HG03103 (cell line): ENCODE results near the gene CLDN22.

Source experiments
- ATAC-seq: cut with Tn5 transposase; IDR thresholded peaks from one replicate; pipeline ENCODE4 v1.9.1; 2021; ENCODE audit warnings: low read depth; ENCODE audit not compliant: unreplicated experiment

CLDN22 gene

GRCh38 chr4:183320211-183321059 lies at the start of gene CLDN22:
Gene CLDN22, minus strand, starts transcription at chr4:183320276. Its CDS starts 58 bp downstream, at chr4:183320218.
- no peak for ATAC-seq

DNA sequence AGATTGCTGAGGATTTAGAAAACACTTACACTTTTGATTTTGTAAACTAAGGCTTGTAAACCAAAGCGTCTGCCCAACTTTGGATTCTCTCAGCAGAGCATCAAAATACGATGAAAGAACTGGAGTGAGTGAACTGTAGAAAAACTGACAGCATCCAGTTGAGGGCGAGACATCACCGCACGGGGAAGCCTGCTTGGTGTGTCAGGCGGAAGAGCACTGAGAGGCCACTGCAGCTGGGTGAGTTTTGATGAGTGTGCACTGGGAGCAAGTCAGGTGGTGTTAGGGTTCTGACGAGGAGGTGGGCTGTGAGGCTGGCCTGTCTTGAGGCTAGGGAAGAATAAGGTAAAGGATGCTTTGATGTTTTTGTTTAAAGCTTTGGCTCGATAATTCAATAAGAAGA lies 49.0 kb upstream of the CLDN22 start:
- no peak for ATAC-seq

- ATAC-seq = no peak
These were observed 46.2 kb upstream of the CLDN22 start for GRCh38 chr4:183366206-183366835.

- ATAC-seq = no peak
These were observed 43.9 kb upstream of the CLDN22 start for GRCh38 chr4:183364025-183364424.

- no peak for ATAC-seq
These were observed 43.0 kb upstream of the CLDN22 start for GRCh38 chr4:183362916-183363542.

- no peak for ATAC-seq
These were observed 42.0 kb upstream of the CLDN22 start for GRCh38 chr4:183362036-183362435.

DNA sequence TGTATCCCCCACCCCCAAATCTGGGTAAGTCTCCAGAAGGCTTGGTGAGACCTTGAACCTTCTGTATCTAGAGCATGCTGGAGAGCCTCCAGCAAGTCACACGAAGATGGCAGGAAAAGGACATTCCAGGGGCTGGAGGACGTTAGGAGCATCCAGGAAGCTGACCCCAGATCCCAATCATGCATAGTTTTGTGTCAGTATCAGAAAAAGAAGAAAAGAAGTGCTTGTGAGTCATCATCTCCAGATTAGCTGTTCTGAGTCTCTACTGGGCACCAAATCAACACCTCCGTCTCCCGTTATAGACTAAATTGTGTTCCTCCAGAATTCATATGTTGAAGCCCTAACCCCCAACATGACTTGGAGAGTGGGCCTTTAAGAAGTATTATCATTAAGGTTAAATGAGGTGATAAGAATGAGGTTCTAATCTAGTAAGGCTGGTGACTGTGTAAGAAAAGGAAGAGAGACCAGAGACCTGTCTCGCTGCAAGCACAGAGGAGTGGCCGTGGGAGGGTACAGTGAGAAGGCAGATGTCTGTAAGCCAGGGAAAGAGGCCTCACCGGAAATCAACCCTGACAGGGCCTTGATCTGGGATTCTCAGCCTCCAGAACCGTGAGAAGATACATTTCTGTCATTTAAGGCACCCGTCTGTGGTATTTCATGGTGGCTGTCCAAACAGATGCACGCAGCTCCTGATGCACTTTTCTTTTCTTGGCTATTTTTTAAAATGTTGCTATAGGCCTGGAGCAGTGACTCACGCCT lies 40.3 kb upstream of the CLDN22 start:
- no peak for ATAC-seq

DNA sequence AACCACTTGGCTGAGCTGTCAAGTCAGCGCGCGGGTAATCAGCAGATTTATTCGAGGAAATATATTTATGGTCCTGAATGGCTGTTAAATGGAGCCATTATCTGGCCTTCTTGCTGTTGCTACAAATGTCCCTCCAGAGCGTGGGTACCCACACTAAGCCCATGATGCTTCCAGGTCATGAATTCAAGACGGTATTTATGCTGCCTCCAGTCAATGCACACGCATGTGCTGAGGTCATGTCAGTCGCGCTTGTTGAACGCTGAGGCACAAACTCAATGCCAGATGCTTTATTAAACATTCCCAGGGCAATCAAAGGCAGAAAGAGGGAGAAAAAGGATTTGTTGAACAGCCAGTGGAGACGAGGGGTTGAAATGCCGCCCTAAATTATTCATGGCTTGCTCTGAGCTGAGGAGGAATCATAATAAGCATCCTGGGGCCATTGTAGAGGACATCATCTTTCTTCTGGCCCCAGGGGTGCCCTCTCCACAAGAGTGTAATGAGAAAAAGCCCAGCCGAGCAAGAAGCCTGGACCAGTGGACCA lies 38.2 kb upstream of the CLDN22 start:
- no peak for ATAC-seq

GRCh38 chr4:183356931-183357675 lies 37.0 kb upstream of the CLDN22 start:
- no peak for ATAC-seq

GRCh38 chr4:183356173-183356830 lies 36.2 kb upstream of the CLDN22 start:
- ATAC-seq = no peak

DNA sequence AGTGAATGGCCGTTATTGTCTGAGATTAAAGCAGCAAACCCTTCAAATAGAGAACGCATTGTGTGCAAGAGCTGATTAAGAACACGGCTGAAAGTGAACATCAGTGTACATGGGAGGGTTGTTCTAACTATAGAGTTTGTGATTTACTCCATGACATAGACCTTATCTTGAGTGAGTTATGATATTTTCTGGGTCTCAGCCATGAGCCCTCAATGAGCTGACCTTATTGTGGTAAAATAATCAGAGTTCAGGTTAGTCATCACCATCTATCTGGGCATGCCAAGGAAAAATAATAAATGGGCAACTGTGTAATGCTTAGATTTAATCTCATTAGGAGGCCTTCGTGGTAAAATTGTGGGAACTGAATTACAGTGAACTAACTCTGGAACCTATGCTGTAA lies 35.3 kb upstream of the CLDN22 start:
- no peak for ATAC-seq

DNA sequence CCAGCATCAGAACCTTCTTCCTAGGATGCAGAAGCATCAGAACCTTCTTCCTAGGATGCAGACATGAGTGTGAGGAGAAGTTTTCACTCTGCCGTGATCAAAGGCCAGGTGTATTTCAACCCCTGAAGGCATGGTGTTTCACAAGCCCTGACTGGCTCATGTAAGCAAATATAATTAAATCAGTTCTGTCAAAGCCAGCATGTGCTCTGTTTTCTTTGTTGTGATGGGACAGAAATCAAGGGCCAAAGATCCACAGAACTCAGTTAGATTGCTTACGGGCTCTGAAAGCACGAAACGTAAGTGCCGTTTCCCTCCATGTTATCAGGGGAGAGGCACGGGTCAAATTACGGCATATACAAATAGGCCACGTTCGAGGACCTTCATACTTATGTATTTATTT lies 34.1 kb upstream of the CLDN22 start:
- no peak for ATAC-seq

- ATAC-seq = no peak
These were observed 33.5 kb upstream of the CLDN22 start for GRCh38 chr4:183353557-183353956.

- ATAC-seq = no peak
These were observed 32.5 kb upstream of the CLDN22 start for GRCh38 chr4:183352546-183352945.

DNA sequence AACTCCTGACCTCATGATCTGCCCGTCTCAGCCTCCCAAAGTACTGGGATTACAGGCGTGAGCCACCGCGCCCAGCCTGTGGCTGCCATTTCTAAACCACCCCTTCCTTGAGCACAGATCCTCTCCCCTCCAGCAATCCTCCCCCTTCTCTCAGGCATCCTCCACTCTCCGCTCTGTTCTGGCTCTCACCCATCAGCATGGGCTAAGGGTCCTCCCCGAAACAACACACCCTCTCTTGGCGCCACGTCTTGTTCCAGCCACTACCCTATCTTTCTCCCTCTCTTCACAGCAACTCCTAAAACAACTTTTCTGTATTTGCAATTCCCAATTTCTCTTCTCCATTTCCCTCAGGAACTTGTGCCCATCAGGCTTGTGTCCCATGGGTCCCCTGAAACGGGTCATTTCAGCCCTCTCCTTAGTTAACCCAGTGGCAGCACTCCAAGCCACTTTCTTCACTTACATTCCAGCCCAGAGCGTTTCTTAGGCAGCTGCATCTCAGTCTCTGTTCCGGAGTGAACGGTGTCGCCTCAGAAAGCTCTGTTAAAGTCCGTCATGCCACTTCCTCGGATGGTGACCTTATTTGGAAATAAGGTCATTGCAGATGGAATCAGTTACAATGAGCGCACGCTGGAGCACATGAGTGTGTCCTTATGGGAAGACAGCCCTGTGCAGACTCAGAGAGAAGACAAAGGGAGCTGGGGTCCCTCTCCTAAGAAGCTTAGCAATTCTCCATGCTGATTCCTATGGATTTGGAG lies 30.4 kb upstream of the CLDN22 start:
- ATAC-seq = no peak

GRCh38 chr4:183349673-183350072 lies 29.6 kb upstream of the CLDN22 start:
- no peak for ATAC-seq

DNA sequence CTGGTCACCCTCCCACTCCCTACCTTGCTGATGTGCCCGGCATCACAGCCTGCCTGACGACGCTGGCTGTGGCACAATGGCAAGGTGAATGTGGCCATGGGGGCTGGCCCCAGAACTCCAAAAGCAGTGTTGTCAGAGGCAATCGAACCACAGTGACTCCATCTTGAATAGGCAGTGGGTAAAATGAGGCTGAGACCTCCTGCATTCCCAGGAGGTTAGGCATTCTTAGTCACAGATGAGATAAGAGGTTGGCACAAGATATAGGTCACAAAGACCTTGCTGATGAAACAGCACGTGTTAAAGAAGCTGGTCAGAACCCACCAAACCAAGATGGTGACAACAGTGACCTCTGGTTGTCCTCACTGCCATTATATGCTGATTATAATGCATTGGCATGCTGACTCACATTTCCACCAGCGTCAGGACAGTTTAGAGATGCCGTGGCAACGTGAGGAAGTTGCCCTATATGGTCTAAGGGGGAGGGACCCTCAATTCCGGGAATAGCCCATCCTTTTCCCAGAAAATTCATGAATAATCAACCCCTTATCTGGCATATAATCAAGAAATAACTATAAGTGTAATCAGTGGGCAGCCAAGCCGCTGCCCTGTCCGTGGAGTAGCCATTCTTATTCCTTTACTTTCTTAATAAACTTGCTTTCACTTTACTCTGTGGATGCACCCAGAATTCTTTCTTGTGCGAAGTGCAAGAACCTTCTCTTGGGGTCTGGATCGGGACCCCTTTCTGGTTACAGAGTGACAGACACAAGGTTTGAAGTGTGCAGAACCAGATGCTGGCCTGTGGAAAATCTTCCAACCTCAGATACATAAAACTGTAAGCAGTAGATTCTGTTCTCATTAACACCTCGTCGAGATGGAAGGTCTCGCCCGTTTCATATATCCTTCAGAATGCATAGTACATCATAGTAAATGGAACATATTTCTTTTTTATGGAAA lies 28.9 kb upstream of the CLDN22 start:
- no peak for ATAC-seq

- ATAC-seq = no peak
These were observed 28.1 kb upstream of the CLDN22 start for GRCh38 chr4:183348136-183348535.
